Mammary epithelial cell (primary cell): ENCODE results near the gene PDHX.

Experiments
- EZH2 ChIP-seq: IDR thresholded peaks from 2 replicates; pipeline ENCODE4 v1.6.1; 2012; ENCODE audit warnings: low read length, inconsistent platforms, borderline replicate concordance
- TF ChIP-seq, protein P1 (sequence below), 2 donors: IDR thresholded peaks in 1 of 2; conservative IDR thresholded peaks in 1 of 2; 2 replicates each; pipeline ENCODE4 v1.5.1; 2011 to 2012; ENCODE audit warnings: inconsistent platforms in 2 of 2, low read length in 2 of 2, mild to moderate bottlenecking in 2 of 2, control low read depth in 1 of 2, low read depth in 1 of 2; ENCODE audit not compliant: insufficient read depth in 1 of 2; ENCODE audit errors: extremely low read depth in 1 of 2

- TF ChIP-seq, protein P1, sequence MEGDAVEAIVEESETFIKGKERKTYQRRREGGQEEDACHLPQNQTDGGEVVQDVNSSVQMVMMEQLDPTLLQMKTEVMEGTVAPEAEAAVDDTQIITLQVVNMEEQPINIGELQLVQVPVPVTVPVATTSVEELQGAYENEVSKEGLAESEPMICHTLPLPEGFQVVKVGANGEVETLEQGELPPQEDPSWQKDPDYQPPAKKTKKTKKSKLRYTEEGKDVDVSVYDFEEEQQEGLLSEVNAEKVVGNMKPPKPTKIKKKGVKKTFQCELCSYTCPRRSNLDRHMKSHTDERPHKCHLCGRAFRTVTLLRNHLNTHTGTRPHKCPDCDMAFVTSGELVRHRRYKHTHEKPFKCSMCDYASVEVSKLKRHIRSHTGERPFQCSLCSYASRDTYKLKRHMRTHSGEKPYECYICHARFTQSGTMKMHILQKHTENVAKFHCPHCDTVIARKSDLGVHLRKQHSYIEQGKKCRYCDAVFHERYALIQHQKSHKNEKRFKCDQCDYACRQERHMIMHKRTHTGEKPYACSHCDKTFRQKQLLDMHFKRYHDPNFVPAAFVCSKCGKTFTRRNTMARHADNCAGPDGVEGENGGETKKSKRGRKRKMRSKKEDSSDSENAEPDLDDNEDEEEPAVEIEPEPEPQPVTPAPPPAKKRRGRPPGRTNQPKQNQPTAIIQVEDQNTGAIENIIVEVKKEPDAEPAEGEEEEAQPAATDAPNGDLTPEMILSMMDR (conservative IDR thresholded peaks at IDR 0.05 in 1 of 2, IDR thresholded peaks at IDR 0.05 in 1 of 2; ENCODE audit: extremely low read depth in 1 of 2, insufficient read depth in 1 of 2, low read depth in 1 of 2, low read length in 2 of 2) = no peak
- no peak for TF ChIP-seq EZH2
Observed at GRCh38 chr11:34941688-34942087, 25.3 kb downstream of the PDHX start.
